CD4-positive, alpha-beta memory T cell (primary cell): ENCODE results near the gene NOS1. TPM values are rescaled to one million over a fixed set of nuclear protein-coding genes. Genes with fewer than 3 reads are reported as not detected.
A peak's percentile ranks its signal among the peaks of the same experiment; 100 is the strongest.

Experiments
- CTCF ChIA-PET: fragments of 350-600 bp; sonication (Branson Sonifier 250); formaldehyde crosslinking; loops from one replicate; lab custom pipeline; 2021; ENCODE audit warnings: inconsistent platforms; ENCODE audit not compliant: partially characterized antibody; lab: Charles Lee
- POLR2A ChIA-PET: fragments of 350-600 bp; sonication (Branson Sonifier 250); formaldehyde crosslinking; loops from one replicate; lab custom pipeline; 2021; ENCODE audit not compliant: partially characterized antibody; lab: Charles Lee
- DNase-seq, 5 donors: peaks; one replicate each; pipeline versions ENCODE4 v3.0.0 to v3.0.0-alpha.2; 2020 to 2022; ENCODE audit warnings: mixed read lengths in 1 of 5
- H3K27ac ChIP-seq: one replicate; pipeline ENCODE4 v1.7.0; 2013; ENCODE audit warnings: low read depth, low read length
- H3K27me3 ChIP-seq: 2 replicates; pipeline ENCODE4 v1.7.0; 2013; ENCODE audit warnings: mild to moderate bottlenecking, low read length, moderate library complexity; ENCODE audit not compliant: insufficient read depth
- H3K36me3 ChIP-seq: 2 replicates; pipeline ENCODE4 v1.7.0; 2013; ENCODE audit warnings: mild to moderate bottlenecking, low read length, moderate library complexity; ENCODE audit not compliant: insufficient read depth
- H3K4me1 ChIP-seq: 2 replicates; pipeline ENCODE4 v1.7.0; 2013; ENCODE audit warnings: mild to moderate bottlenecking, low read length, moderate library complexity; ENCODE audit not compliant: insufficient read depth
- H3K4me3 ChIP-seq, 2 donors: one replicate each; pipeline ENCODE4 v1.7.0; 2013; ENCODE audit warnings: low read length in 2 of 2, mild to moderate bottlenecking in 1 of 2
- H3K9me3 ChIP-seq, 2 donors: one replicate each; pipeline ENCODE4 v1.7.0; 2013; ENCODE audit warnings: low read length in 2 of 2, control low read depth in 1 of 2; ENCODE audit not compliant: control insufficient read depth in 1 of 2
- H3K27ac Mint-ChIP-seq, 7 donors: one replicate each; pipeline ENCODE4 v1.8.0; 2020 to 2021; ENCODE audit warnings: mixed read lengths in 7 of 7, mild to moderate bottlenecking in 6 of 7, inconsistent platforms in 3 of 7, moderate library complexity in 3 of 7
- H3K27me3 Mint-ChIP-seq, 2 donors: one replicate each; pipeline ENCODE4 v1.8.0; 2020 to 2021; ENCODE audit warnings: mixed read lengths in 2 of 2
- H3K36me3 Mint-ChIP-seq, 2 donors: one replicate each; pipeline ENCODE4 v1.8.0; 2020 to 2021; ENCODE audit warnings: mixed read lengths in 2 of 2, inconsistent platforms in 1 of 2, mild to moderate bottlenecking in 1 of 2
- H3K4me1 Mint-ChIP-seq, 4 donors: one replicate each; pipeline ENCODE4 v1.8.0; 2020 to 2021; ENCODE audit warnings: mixed read lengths in 4 of 4, mild to moderate bottlenecking in 1 of 4
- H3K4me3 Mint-ChIP-seq, 8 donors: one replicate each; pipeline ENCODE4 v1.8.0; 2020 to 2021; ENCODE audit warnings: mixed read lengths in 8 of 8, mild to moderate bottlenecking in 7 of 8, moderate library complexity in 6 of 8, inconsistent platforms in 3 of 8
- H3K9me3 Mint-ChIP-seq, 8 donors: one replicate each; pipeline ENCODE4 v1.8.0; 2020 to 2021; ENCODE audit warnings: mixed read lengths in 8 of 8, mild to moderate bottlenecking in 5 of 8, inconsistent platforms in 3 of 8, moderate library complexity in 1 of 8
- intact Hi-C: fragments of 100-400 bp; cut with micrococcal nuclease; formaldehyde crosslinking; loops from one replicate; pipeline ENCODE4 v1.15.1; 2023
- polyA plus RNA-seq, 2 donors: library from polyadenylated mRNA; unstranded; fragments of 300-500 nt; fragmentation: Illumina TruSeq; gene quantifications; one replicate each; pipeline ENCODE4 v1.2.3, GENCODE V29; 2021
- total RNA-seq, 2 experiments: library from RNA; stranded (reverse); gene quantifications; one replicate each; pipeline ENCODE4 v1.2.3, GENCODE V29; 2021

The NOS1 gene
- total and polyA plus RNA-seq, 4 experiments from 2014 or later = not detected

DNA sequence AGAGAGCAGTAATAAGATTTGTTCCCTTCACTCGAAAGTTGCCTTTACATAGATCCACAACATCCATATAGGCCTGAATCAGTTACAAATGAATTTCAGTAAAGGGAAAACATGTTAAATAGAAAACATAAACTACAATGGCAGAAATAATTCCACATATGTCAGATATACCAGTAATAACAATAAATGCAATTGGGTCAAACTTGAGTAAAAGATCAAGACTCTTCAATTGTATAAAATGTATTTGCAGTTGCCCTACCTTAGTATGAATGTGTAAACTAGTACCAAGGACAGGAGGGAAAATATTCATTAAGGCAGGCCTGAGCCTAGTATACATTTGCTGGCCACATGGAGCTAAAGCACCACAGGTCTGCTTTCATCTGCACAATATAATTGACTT lies 17.6 kb downstream of the NOS1 start:
- peaks cover 2 to 10% (median 6%) of the 10 kb centered on the region in 8 donors for H3K9me3 Mint-ChIP-seq
- H3K27me3 Mint-ChIP-seq = peaks cover 0 to 4% of the 10 kb centered on the region in 2 donors
- peaks cover 0 to 3% (median under 1%) of the 10 kb centered on the region in 4 donors for H3K4me1 Mint-ChIP-seq
- peaks cover 0 to 1% of the 10 kb centered on the region in 2 donors for H3K36me3 Mint-ChIP-seq
- no peaks in the 10 kb centered on the region for H3K36me3 ChIP-seq
- H3K4me3 Mint-ChIP-seq = no peak overlapping the region
- intact Hi-C loops = no loop called here
- no peak overlapping the region for H3K27ac Mint-ChIP-seq
- no peaks in the 10 kb centered on the region for H3K4me1 ChIP-seq
- H3K27ac ChIP-seq = no peak overlapping the region
- no peaks in the 10 kb centered on the region for H3K9me3 ChIP-seq
- CTCF ChIA-PET = no interaction called here
- no peak for DNase-seq
- POLR2A ChIA-PET = no interaction called here
- no peaks in the 10 kb centered on the region for H3K27me3 ChIP-seq
- H3K4me3 ChIP-seq = no peak overlapping the region

DNA sequence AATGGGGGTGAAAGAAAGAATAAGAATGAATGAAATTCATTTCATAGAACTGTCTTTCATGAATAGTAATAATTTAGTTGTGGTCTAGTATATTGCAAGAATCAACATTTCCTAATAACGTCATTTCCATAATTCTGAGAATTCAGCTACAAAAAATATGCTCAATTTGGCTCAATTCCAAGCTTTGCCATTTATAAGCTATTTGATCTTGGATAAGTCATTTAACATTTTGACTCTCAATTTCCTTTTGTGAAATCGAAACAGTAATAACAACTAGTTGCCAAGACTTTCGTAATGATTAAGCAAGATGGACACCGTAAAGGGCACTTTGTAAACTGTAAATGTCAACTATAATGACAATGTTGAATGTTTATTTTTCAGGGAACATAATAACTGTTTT lies 18.1 kb downstream of the NOS1 start:
- Mint-ChIP-seq H3K4me3 (no peak overlapping the region), H3K36me3 (peaks cover 0 to 1% of the 10 kb centered on the region in 2 donors), H3K4me1 (peaks cover 0 to 3% (median under 1%) of the 10 kb centered on the region in 4 donors), H3K27ac (peak overlapping the region in 1 of 7 donors; percentile 6), H3K27me3 (peaks cover 0 to 4% of the 10 kb centered on the region in 2 donors), H3K9me3 (peaks cover 0 to 10% (median 6%) of the 10 kb centered on the region in 8 donors)
- ChIA-PET CTCF (no interaction called here), POLR2A (no interaction called here)
- no peaks in the 10 kb centered on the region for H3K9me3 ChIP-seq
- H3K36me3 ChIP-seq = no peaks in the 10 kb centered on the region
- intact Hi-C loops = no loop called here
- no peak overlapping the region for H3K4me3 ChIP-seq
- no peak for DNase-seq
- H3K27me3 ChIP-seq = no peaks in the 10 kb centered on the region
- H3K4me1 ChIP-seq = no peaks in the 10 kb centered on the region
- no peak overlapping the region for H3K27ac ChIP-seq

DNA sequence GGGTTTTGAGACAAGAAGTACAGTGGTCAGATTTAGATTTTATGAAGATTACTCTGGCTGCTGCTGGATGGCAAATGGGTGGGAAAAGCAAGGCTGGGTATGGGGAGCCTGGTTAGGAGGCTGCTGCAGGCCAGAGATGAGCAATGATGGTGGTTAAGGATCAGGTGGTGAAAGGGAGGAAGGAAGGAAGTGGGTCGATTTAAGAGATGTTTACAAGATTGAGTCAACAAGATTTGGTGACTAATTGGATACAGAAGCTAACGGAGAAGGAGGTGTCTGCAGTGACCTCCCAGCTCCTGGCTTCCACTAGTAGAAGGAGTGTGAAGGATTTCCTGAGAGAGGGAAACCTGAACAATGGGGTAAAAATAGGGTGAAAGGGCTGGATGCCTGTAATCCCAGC lies 18.7 kb downstream of the NOS1 start:
- H3K36me3 ChIP-seq = no peaks in the 10 kb centered on the region
- H3K27me3 ChIP-seq = no peaks in the 10 kb centered on the region
- POLR2A ChIA-PET = no interaction called here
- intact Hi-C loops = no loop called here
- no peaks in the 10 kb centered on the region for H3K4me1 ChIP-seq
- DNase-seq = no peak
- H3K27me3 Mint-ChIP-seq = peaks cover 0 to 4% of the 10 kb centered on the region in 2 donors
- peaks cover 0 to 1% of the 10 kb centered on the region in 2 donors for H3K36me3 Mint-ChIP-seq
- CTCF ChIA-PET = no interaction called here
- H3K4me3 Mint-ChIP-seq = no peak overlapping the region
- H3K4me1 Mint-ChIP-seq = peaks cover 0 to 3% (median under 1%) of the 10 kb centered on the region in 4 donors
- H3K9me3 ChIP-seq = no peaks in the 10 kb centered on the region
- peaks cover 0 to 10% (median 6%) of the 10 kb centered on the region in 8 donors for H3K9me3 Mint-ChIP-seq
- H3K27ac ChIP-seq = no peak overlapping the region
- H3K27ac Mint-ChIP-seq = no peak overlapping the region
- H3K4me3 ChIP-seq = no peak overlapping the region

DNA sequence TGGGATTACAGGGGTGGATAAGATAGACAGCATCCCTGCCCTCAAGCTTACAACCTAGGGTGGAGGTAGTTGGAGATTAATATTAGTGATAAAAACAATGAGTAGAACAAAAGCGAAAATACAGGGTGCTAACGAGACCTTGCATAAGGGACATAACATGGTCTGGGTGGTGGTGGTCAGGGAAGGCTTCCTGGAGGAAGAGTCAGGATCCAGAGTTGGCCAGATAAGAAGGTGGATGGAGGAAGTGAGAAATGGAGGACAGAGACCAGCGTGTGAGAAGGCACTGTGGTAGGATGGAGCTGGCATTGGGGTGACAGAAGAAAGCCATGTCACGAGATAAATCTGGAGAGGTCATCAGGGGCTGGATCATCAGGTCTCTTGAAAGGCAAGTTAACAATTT lies 19.2 kb downstream of the NOS1 start:
- peaks cover 0 to 3% (median under 1%) of the 10 kb centered on the region in 4 donors for H3K4me1 Mint-ChIP-seq
- peaks cover 0 to 10% (median 5%) of the 10 kb centered on the region in 8 donors for H3K9me3 Mint-ChIP-seq
- no peaks in the 10 kb centered on the region for H3K4me1 ChIP-seq
- no peaks in the 10 kb centered on the region for H3K27me3 ChIP-seq
- no peaks in the 10 kb centered on the region for H3K9me3 ChIP-seq
- ChIA-PET CTCF (no interaction called here), POLR2A (no interaction called here)
- intact Hi-C loops = no loop called here
- no peak overlapping the region for H3K27ac ChIP-seq
- no peak for DNase-seq
- peaks cover 0 to 4% of the 10 kb centered on the region in 2 donors for H3K27me3 Mint-ChIP-seq
- no peak overlapping the region for H3K4me3 ChIP-seq
- no peak overlapping the region for H3K4me3 Mint-ChIP-seq
- no peaks in the 10 kb centered on the region for H3K36me3 ChIP-seq
- H3K36me3 Mint-ChIP-seq = peaks cover 0 to 1% of the 10 kb centered on the region in 2 donors
- no peak overlapping the region for H3K27ac Mint-ChIP-seq

DNA sequence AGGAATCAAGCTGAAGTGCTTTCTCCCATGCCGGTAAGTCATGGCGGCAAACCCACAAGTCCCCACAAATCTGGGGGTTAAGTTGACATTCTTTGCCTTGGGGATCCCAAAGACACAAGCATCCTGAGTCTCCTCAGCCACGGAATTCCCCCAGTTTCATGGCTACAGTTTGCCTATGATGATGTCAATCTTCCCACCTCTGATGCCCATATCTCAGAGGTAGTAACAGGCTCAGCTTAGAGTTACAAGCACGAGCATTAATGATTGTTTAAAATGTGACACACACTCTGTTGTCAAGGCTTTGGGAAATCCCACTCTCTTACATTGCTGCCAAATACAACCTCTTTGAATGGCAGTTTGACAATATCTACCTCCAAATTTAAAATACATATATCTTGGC lies 22.3 kb downstream of the NOS1 start:
- Mint-ChIP-seq H3K4me3 (no peak overlapping the region), H3K27ac (no peak overlapping the region), H3K4me1 (peaks cover 0 to 3% (median under 1%) of the 10 kb centered on the region in 4 donors), H3K36me3 (no peaks in the 10 kb centered on the region), H3K9me3 (peaks cover 0 to 14% (median 6%) of the 10 kb centered on the region in 8 donors), H3K27me3 (peaks cover 4 to 6% of the 10 kb centered on the region in 2 donors)
- intact Hi-C loops = no loop called here
- POLR2A ChIA-PET = no interaction called here
- Histone ChIP-seq H3K27me3 (no peaks in the 10 kb centered on the region), H3K36me3 (no peaks in the 10 kb centered on the region), H3K27ac (no peak overlapping the region), H3K4me3 (no peak overlapping the region), H3K9me3 (no peaks in the 10 kb centered on the region), H3K4me1 (no peaks in the 10 kb centered on the region)
- no peak for DNase-seq
- CTCF ChIA-PET = no interaction called here

DNA sequence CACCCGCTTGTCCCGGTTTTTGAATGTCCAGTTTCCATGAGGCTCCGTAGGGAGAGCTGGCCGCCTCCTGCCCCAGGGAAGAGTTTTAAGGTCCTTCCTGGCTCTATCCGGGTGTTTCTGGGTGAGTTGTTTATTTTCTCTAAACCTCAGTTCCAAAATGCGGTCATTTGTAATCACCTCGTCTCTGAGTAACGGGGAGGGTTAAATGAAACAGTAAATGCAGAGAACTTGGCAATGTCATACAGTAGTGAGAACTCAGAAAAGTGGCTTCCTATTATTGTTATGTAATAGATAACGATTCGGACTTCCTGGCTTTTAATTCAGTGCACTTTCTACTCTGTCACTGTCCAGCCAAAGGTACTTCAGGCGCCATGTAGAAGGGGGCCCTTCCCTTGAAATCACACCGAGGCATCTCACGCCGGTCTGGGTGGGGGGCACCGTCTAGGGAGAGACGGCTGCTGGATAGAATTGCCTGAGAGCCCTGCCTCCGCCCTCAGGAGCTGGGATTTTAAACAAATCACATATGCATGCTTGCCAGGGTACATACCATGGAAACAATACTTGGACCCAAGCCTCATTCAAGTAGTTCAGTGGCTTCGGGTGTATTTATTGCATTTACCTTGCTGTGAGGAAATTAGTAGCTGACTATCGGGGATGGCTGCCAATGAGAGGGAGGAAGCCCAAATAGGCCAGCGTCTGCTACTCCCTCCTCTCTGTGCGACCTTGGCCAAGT lies 26.4 kb downstream of the NOS1 start:
- no peaks in the 10 kb centered on the region for H3K36me3 Mint-ChIP-seq

DNA sequence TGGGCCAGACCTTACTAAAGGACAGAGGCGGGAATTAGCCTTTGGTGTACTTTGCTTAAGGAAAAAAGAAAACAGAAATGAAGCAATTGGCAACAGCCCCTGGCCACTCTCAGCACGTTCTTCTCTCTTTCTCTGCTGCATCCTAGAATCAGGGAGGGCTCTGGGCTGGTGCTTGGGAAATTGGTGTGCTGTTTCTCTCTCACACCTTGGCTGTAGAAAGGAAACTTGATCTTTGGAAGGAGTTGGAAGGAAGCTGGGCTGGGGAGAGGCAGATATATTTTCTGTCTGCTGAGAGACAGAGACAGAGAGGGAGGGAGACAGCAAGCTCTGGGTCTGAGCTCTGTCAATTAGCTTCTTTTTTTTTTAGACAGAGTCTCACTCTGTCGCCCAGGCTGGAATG lies 27.4 kb downstream of the NOS1 start:
- no peaks in the 10 kb centered on the region for H3K27me3 ChIP-seq
- Mint-ChIP-seq H3K4me3 (no peak overlapping the region), H3K9me3 (peaks cover 0 to 9% (median 0%) of the 10 kb centered on the region in 8 donors), H3K36me3 (no peaks in the 10 kb centered on the region), H3K4me1 (no peaks in the 10 kb centered on the region), H3K27me3 (peaks cover 9 to 10% of the 10 kb centered on the region in 2 donors), H3K27ac (no peak overlapping the region)
- no peaks in the 10 kb centered on the region for H3K36me3 ChIP-seq
- CTCF ChIA-PET = no interaction called here
- no peaks in the 10 kb centered on the region for H3K4me1 ChIP-seq
- intact Hi-C loops = no loop called here
- no peaks in the 10 kb centered on the region for H3K9me3 ChIP-seq
- no peak for DNase-seq
- H3K27ac ChIP-seq = no peak overlapping the region
- POLR2A ChIA-PET = no interaction called here
- H3K4me3 ChIP-seq = no peak overlapping the region

More for the DNA sequence above, 26.4 kb downstream of the NOS1 start:
- Histone ChIP-seq H3K27me3 (no peaks in the 10 kb centered on the region), H3K36me3 (no peaks in the 10 kb centered on the region), H3K27ac (no peak overlapping the region), H3K9me3 (no peaks in the 10 kb centered on the region), H3K4me3 (no peak overlapping the region), H3K4me1 (no peaks in the 10 kb centered on the region)
- Mint-ChIP-seq H3K4me3 (no peak overlapping the region), H3K27ac (no peak overlapping the region), H3K27me3 (peaks cover 9 to 10% of the 10 kb centered on the region in 2 donors), H3K4me1 (no peaks in the 10 kb centered on the region), H3K9me3 (peaks cover 0 to 9% (median 0%) of the 10 kb centered on the region in 8 donors)
- CTCF ChIA-PET = no interaction called here
- intact Hi-C loops = no loop called here
- POLR2A ChIA-PET = no interaction called here
- DNase-seq = no peak
